Fibroblast of lung (primary cell): ENCODE measurements around the gene FZD4. TPM values are rescaled to one million over a fixed set of nuclear protein-coding genes. Genes with fewer than 3 reads are reported as not detected.

ENCODE experiments used
- DNase-seq, 2 donors: peaks; one replicate each; pipeline versions ENCODE4 v3.0.0 to v3.0.0-alpha.2; 2010; ENCODE audit warnings: low read depth in 2 of 2
- H2AFZ ChIP-seq: 2 replicates; pipeline ENCODE4 v1.5.1; 2012; ENCODE audit warnings: low read length, control low read depth, inconsistent platforms
- H3K27ac ChIP-seq: 2 replicates; pipeline ENCODE4 v1.5.1; 2011; ENCODE audit warnings: low read length, control low read depth; ENCODE audit not compliant: insufficient read depth
- H3K27me3 ChIP-seq: 2 replicates; pipeline ENCODE4 v1.5.1; 2011; ENCODE audit warnings: mild to moderate bottlenecking, low read length; ENCODE audit not compliant: control insufficient read depth, insufficient read depth
- H3K36me3 ChIP-seq: 2 replicates; pipeline ENCODE4 v1.5.1; 2011; ENCODE audit warnings: low read length; ENCODE audit not compliant: control insufficient read depth, insufficient read depth
- H3K4me1 ChIP-seq: 2 replicates; pipeline ENCODE4 v1.5.1; 2011; ENCODE audit warnings: low read length; ENCODE audit not compliant: control insufficient read depth, insufficient read depth; ENCODE audit errors: extremely low read depth
- H3K4me2 ChIP-seq: 2 replicates; pipeline ENCODE4 v1.5.1; 2011; ENCODE audit warnings: low read length, control low read depth; ENCODE audit not compliant: insufficient read depth; ENCODE audit errors: extremely low read depth
- H3K4me3 ChIP-seq, 4 experiments: fragments of 200-600 bp in 1 of 4; sonication (generic) in 1 of 4; replicated peaks in 1 of 4; 2 replicates each; pipeline ENCODE4 v1.5.1; 2011 to 2016; ENCODE audit warnings: low read length in 4 of 4, low read depth in 3 of 4, mild to moderate bottlenecking in 3 of 4, control low read depth in 2 of 4, inconsistent platforms in 1 of 4, mixed read lengths in 1 of 4; ENCODE audit not compliant: insufficient read depth in 1 of 4; ENCODE audit errors: control extremely low read depth in 1 of 4
- H3K79me2 ChIP-seq: 2 replicates; pipeline ENCODE4 v1.5.1; 2012; ENCODE audit warnings: mild to moderate bottlenecking, low read length, inconsistent platforms; ENCODE audit not compliant: control insufficient read depth, insufficient read depth
- H3K9ac ChIP-seq: 2 replicates; pipeline ENCODE4 v1.5.1; 2011; ENCODE audit warnings: mild to moderate bottlenecking, low read length, control low read depth; ENCODE audit not compliant: insufficient read depth
- H3K9me3 ChIP-seq: 2 replicates; pipeline ENCODE4 v1.5.1; 2012; ENCODE audit warnings: low read depth, low read length; ENCODE audit not compliant: control insufficient read depth, insufficient read depth
- H4K20me1 ChIP-seq: 2 replicates; pipeline ENCODE4 v1.5.1; 2011; ENCODE audit warnings: low read length; ENCODE audit not compliant: control insufficient read depth, insufficient read depth; ENCODE audit errors: extremely low read depth
- EZH2 ChIP-seq: IDR thresholded peaks from 2 replicates; pipeline ENCODE4 v1.5.1; 2012; ENCODE audit warnings: low read length, control low read depth, mild to moderate bottlenecking; ENCODE audit errors: missing control alignments
- polyA plus RNA-seq, 2 donors: library from polyadenylated mRNA; depleted of rRNA in 1 of 2; stranded (reverse) in 1 of 2; unstranded in 1 of 2; fragments of >200 nt; gene quantifications; 2 replicates each; pipeline ENCODE4 v1.2.1, GENCODE V29; 2011 to 2012; ENCODE audit warnings: missing spikeins in 1 of 2
- total RNA-seq: library from RNA; depleted of rRNA; stranded (reverse); fragments of >200 nt; gene quantifications from 2 replicates; pipeline ENCODE4 v1.2.1, GENCODE V29; 2014
- TF ChIP-seq, protein P1 (sequence below), 2 donors: IDR thresholded peaks in 1 of 2; conservative IDR thresholded peaks in 1 of 2; 1 replicate in 1 of 2; 2 replicates in 1 of 2; pipeline ENCODE4 v1.5.1; 2011 to 2012; ENCODE audit warnings: low read length in 2 of 2, control low read depth in 1 of 2, inconsistent platforms in 1 of 2, low read depth in 1 of 2, mild to moderate bottlenecking in 1 of 2

Gene FZD4
- total and polyA plus RNA-seq, 2 donors (not counting 1 experiment from before 2014, with no cell fraction given) = 15.7 to 17.8 TPM

DNA sequence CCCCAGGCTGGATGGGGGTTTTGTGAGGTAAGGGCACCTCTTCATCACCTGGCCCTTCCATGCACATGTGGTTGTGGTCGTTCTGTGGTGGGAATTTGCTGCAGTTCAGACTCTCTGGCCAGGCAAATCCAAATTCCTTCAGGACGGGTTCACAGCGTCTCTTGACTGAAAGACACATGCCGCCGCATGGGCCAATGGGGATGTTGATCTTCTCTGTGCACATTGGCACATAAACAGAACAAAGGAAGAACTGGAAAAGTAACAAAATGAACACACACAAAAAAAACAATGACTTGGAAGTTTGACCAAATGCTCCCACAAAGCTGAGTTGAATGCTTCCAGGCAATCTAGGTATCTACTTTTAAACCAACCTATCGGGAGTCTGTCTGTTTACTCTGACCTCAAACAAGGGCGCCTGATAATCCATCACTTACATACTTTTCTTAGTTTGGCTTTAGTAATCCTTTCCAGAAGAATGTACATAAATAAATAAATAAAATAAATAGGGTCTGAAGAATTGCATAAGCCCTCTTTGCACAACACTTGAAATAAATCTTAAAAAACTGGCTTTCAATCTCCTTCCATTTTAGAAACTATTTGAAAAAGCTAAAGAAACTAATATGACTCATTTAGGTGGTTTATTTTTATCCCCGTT, 2.8 kb downstream of the FZD4 start:
- H3K79me2 ChIP-seq = peaks cover 8% of the 10 kb centered on the region
- peak overlapping the region; percentile 72 for H3K4me2 ChIP-seq
- H3K27ac ChIP-seq = no peak overlapping the region

DNA sequence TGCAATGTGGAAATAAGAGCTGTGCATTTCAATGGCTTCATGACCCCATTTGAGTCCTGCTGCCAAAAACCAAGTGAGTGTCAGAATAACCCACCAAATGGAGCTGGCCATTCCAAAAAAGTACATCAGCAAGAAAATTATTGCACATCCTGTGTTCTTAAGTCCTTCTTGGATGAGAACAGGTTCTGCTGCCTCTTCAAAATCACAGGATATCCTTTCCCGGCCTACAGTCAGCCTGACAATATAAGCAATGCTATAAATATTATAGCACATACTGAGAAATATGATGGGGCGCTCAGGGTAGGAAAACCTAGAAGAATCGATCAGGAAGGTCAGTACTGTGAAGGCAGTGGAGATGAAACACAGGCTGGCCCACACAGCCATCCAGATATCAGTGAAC, 3.5 kb downstream of the FZD4 start:
- H3K4me3 ChIP-seq = no peak overlapping the region

More for the DNA sequence above, 2.8 kb downstream of the FZD4 start:
- Histone ChIP-seq H3K9me3 (no peaks in the 10 kb centered on the region), H2AFZ (no peak overlapping the region), H3K9ac (no peak overlapping the region), H4K20me1 (no peaks in the 10 kb centered on the region), H3K4me1 (peaks cover 7% of the 10 kb centered on the region), H3K4me3 (no peak overlapping the region), H3K27me3 (no peaks in the 10 kb centered on the region), H3K36me3 (peaks cover 4% of the 10 kb centered on the region)
- TF ChIP-seq, protein P1, sequence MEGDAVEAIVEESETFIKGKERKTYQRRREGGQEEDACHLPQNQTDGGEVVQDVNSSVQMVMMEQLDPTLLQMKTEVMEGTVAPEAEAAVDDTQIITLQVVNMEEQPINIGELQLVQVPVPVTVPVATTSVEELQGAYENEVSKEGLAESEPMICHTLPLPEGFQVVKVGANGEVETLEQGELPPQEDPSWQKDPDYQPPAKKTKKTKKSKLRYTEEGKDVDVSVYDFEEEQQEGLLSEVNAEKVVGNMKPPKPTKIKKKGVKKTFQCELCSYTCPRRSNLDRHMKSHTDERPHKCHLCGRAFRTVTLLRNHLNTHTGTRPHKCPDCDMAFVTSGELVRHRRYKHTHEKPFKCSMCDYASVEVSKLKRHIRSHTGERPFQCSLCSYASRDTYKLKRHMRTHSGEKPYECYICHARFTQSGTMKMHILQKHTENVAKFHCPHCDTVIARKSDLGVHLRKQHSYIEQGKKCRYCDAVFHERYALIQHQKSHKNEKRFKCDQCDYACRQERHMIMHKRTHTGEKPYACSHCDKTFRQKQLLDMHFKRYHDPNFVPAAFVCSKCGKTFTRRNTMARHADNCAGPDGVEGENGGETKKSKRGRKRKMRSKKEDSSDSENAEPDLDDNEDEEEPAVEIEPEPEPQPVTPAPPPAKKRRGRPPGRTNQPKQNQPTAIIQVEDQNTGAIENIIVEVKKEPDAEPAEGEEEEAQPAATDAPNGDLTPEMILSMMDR (conservative IDR thresholded peaks at IDR 0.05 in 1 of 2, IDR thresholded peaks at IDR 0.05 in 1 of 2; ENCODE audit: low read depth in 1 of 2, low read length in 2 of 2) = no peak
- no peak for TF ChIP-seq EZH2
- peak in 1 of 2 donors; percentile 57 for DNase-seq

DNA sequence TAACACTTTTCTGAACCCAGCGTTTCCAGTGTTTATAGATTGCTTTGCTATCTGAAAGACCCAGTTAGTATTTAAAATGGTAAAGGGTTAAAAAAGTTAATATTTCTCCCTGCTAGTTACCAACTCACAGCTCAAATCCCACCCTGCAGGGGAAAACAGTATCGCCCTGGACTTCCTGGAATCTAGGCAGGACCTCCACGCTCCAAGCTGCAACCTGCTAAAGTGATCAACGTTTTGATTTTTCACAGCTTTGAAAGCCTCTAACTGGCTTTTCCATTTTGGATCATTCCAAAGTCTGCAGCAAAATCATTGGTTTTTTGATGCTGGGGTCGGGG, 4.6 kb downstream of the FZD4 start:
- peaks cover 8% of the 10 kb centered on the region for H3K4me1 ChIP-seq
- peaks cover 4% of the 10 kb centered on the region for H3K36me3 ChIP-seq
- H3K4me2 ChIP-seq = no peak overlapping the region
- no peaks in the 10 kb centered on the region for H3K9me3 ChIP-seq
- no peak overlapping the region for H3K4me3 ChIP-seq
- H3K27ac ChIP-seq = no peak overlapping the region
- no peak overlapping the region for H3K9ac ChIP-seq
- DNase-seq = no peak
- no peak for TF ChIP-seq EZH2
- TF ChIP-seq, protein P1 (conservative IDR thresholded peaks at IDR 0.05 in 1 of 2, IDR thresholded peaks at IDR 0.05 in 1 of 2; ENCODE audit: low read depth in 1 of 2, low read length in 2 of 2) = no peak
- H3K79me2 ChIP-seq = peaks cover 8% of the 10 kb centered on the region
- H4K20me1 ChIP-seq = no peaks in the 10 kb centered on the region
- H3K27me3 ChIP-seq = no peaks in the 10 kb centered on the region
- H2AFZ ChIP-seq = no peak overlapping the region

More for the DNA sequence above, 3.5 kb downstream of the FZD4 start:
- Histone ChIP-seq H3K27ac (no peak overlapping the region), H4K20me1 (no peaks in the 10 kb centered on the region), H3K36me3 (peaks cover 4% of the 10 kb centered on the region), H3K9ac (no peak overlapping the region), H3K4me2 (no peak overlapping the region), H3K27me3 (no peaks in the 10 kb centered on the region), H2AFZ (no peak overlapping the region), H3K4me1 (peaks cover 10% of the 10 kb centered on the region), H3K79me2 (peaks cover 8% of the 10 kb centered on the region), H3K9me3 (no peaks in the 10 kb centered on the region)
- no peak for DNase-seq
- TF ChIP-seq, protein P1 (conservative IDR thresholded peaks at IDR 0.05 in 1 of 2, IDR thresholded peaks at IDR 0.05 in 1 of 2; ENCODE audit: low read depth in 1 of 2, low read length in 2 of 2) = no peak
- no peak for TF ChIP-seq EZH2
